Keratinocyte (primary cell): ENCODE data around the gene CAST.

ENCODE experiments used
- CTCF ChIP-seq, 3 experiments: IDR thresholded peaks in 1 of 3; conservative IDR thresholded peaks in 1 of 3; optimal IDR thresholded peaks in 1 of 3; 2 replicates in 2 of 3; 3 replicates in 1 of 3; pipeline versions ENCODE3 to v1.5.1; 2011; ENCODE audit warnings: low read length in 3 of 3, mild to moderate bottlenecking in 3 of 3, moderate library complexity in 2 of 3, control low read depth in 1 of 3, inconsistent platforms in 1 of 3; ENCODE audit not compliant: insufficient read depth in 2 of 3; ENCODE audit errors: extremely low read depth in 1 of 3
- EZH2 ChIP-seq: IDR thresholded peaks from one replicate; pipeline ENCODE4 v1.6.1; 2012; ENCODE audit warnings: inconsistent platforms, mild to moderate bottlenecking, low read length, moderate library complexity

- TF ChIP-seq CTCF (optimal IDR thresholded peaks at IDR 0.05 in 1 of 3, IDR thresholded peaks at IDR 0.05 in 1 of 3, conservative IDR thresholded peaks at IDR 0.05 in 1 of 3; ENCODE audit: extremely low read depth in 1 of 3, insufficient read depth in 2 of 3, low read length in 3 of 3), result no peak
- no peak for TF ChIP-seq EZH2
Observed at GRCh38 chr5:96629774-96630173, 32.4 kb upstream of the CAST start.
